ENCODE results near the gene EDN2. TPM values are rescaled to one million over a fixed set of nuclear protein-coding genes. Genes with fewer than 3 reads are reported as not detected.

EDN2 gene
- total RNA-seq, 2 donors from 2014 or later, result not detected

DNA sequence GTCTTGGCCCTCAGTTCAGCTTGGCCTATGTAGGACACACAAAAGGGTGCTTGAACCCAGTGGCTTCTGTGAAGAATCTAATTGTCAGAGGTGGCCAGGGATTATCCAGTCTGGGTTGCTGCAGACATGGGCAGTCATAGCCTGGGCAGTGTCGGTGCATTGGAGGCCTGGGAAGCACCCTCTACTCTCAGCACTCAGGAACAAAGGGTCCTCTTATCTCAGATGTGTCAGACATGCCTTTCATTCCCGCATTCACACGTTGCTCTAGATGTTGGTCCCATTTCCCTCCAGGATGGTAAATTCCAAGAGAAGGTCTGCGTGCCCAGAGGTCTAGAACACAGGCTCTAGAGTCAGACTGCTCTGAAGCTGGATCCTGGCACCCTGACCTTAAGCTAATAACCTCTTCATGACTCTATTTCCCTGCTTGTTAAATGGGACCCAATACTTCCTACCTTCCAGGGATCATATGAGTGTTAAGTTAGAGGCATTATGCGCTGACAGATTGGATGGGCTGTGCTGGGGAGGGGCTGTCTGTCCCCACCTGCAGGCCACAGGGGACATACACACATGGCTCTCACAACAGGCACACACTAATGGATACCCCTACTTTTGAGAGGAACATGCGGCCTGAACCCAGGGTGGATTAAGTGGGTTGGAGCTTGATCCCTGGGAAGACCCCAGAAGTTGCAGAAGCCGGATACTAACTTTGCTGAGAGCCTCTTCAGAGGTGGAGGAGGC, 16.5 kb upstream of the EDN2 start:
- DNase-seq (ENCODE audit: low spot score), result no peak
- TF ChIP-seq, protein P1, sequence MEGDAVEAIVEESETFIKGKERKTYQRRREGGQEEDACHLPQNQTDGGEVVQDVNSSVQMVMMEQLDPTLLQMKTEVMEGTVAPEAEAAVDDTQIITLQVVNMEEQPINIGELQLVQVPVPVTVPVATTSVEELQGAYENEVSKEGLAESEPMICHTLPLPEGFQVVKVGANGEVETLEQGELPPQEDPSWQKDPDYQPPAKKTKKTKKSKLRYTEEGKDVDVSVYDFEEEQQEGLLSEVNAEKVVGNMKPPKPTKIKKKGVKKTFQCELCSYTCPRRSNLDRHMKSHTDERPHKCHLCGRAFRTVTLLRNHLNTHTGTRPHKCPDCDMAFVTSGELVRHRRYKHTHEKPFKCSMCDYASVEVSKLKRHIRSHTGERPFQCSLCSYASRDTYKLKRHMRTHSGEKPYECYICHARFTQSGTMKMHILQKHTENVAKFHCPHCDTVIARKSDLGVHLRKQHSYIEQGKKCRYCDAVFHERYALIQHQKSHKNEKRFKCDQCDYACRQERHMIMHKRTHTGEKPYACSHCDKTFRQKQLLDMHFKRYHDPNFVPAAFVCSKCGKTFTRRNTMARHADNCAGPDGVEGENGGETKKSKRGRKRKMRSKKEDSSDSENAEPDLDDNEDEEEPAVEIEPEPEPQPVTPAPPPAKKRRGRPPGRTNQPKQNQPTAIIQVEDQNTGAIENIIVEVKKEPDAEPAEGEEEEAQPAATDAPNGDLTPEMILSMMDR (IDR thresholded peaks at IDR 0.05), result no peak
- Histone ChIP-seq H3K9me3 (no peaks in the 10 kb centered on the region), H3K27ac (peak overlapping the region; percentile 84 to 87), H3K36me3 (no peaks in the 10 kb centered on the region), H3K27me3 (replicated peaks; ENCODE audit: insufficient read depth) (no peaks in the 10 kb centered on the region), H3K4me3 (no peak overlapping the region), H3K4me1 (ENCODE audit: control insufficient read depth in 1 of 2, low read depth in 2 of 2) (peaks cover 38 to 63% of the 10 kb centered on the region in 2 donors)
- no peak for ATAC-seq (ENCODE audit: insufficient number of reproducible peaks, low FRiP score, low read depth)

DNA sequence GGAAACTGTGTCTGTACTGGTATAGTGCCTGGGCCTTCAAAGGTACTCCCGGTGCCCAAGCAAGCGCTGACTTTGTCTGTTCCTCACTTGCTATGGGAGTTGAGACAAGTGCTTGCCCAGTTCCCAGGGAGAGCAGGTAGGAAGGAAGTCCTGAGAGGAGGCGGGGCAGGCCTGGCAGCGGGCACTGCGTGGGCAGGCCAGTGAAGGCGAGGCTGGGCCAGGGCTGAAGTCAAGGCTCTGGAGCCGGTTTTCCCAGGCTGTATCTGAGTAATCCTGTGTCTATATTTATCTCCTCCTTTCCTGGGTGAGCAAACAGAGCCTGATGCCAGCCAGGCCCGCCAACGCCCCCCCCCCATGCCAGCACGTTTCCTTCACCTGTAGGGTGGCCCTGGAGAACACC, 15.9 kb upstream of the EDN2 start:
- TF ChIP-seq, protein P1 (IDR thresholded peaks at IDR 0.05), result no peak
- Histone ChIP-seq H3K4me1 (ENCODE audit: control insufficient read depth in 1 of 2, low read depth in 2 of 2) (peaks cover 42 to 69% of the 10 kb centered on the region in 2 donors), H3K36me3 (no peaks in the 10 kb centered on the region), H3K9me3 (no peaks in the 10 kb centered on the region), H3K27ac (peak overlapping the region; percentile 84 to 87), H3K4me3 (no peak overlapping the region), H3K27me3 (replicated peaks; ENCODE audit: insufficient read depth) (no peaks in the 10 kb centered on the region)
- peak; percentile 47 for DNase-seq (ENCODE audit: low spot score)
- peak; percentile 62 for ATAC-seq (ENCODE audit: insufficient number of reproducible peaks, low FRiP score, low read depth)

DNA sequence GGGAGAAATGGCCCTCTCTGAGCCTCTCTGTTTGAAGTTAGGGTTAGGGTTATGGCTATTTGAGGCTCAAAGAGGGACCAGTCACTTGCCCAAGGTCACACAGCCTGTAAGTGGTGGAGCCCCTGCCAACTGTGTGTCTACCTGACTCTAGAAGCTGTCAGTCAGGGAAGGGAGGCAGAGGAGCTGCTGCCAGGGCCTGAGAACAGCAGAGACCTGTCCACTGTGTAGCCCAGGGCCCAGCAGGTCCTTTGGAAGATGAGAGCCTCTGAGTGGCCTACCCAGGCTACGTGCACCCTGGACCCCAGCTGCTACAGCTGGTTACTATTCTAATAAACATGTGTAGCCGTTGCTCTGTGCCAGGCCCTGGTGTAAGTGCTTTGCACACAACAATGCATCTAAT, 15.1 kb upstream of the EDN2 start:
- no peaks in the 10 kb centered on the region for H3K9me3 ChIP-seq
- H3K27me3 ChIP-seq (replicated peaks; ENCODE audit: insufficient read depth), result no peaks in the 10 kb centered on the region
- ATAC-seq (ENCODE audit: insufficient number of reproducible peaks, low FRiP score, low read depth) (no peak), DNase-seq (ENCODE audit: low spot score) (no peak)
- no peaks in the 10 kb centered on the region for H3K36me3 ChIP-seq
- H3K4me1 ChIP-seq (ENCODE audit: control insufficient read depth in 1 of 2, low read depth in 2 of 2), result peaks cover 44 to 77% of the 10 kb centered on the region in 2 donors
- H3K4me3 ChIP-seq, result no peak overlapping the region
- H3K27ac ChIP-seq, result peak overlapping the region; percentile 84 to 87
- TF ChIP-seq, protein P1 (IDR thresholded peaks at IDR 0.05), result no peak

DNA sequence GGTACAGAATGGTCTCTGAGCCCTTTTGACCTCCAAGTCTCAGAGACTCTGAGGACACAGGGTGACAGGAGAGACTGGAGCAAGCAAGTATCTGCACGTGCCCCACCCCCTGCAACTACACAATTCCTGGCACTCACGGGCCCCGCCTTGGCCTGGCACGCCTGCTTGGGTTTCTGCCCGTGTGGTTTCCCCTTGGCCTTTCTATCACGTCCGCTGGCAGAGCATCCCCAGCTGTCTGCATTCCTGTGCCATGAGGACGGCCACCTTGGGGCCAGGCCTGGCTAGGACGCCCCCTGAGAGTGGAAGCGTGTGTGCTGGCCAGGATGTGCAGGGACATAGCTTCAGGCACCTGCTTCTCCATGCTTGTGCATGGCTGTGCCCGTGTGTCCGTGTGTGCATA, 14.3 kb upstream of the EDN2 start:
- no peak for ATAC-seq (ENCODE audit: insufficient number of reproducible peaks, low FRiP score, low read depth)
- Histone ChIP-seq H3K4me1 (ENCODE audit: control insufficient read depth in 1 of 2, low read depth in 2 of 2) (peaks cover 44 to 80% of the 10 kb centered on the region in 2 donors), H3K36me3 (no peaks in the 10 kb centered on the region)

DNA sequence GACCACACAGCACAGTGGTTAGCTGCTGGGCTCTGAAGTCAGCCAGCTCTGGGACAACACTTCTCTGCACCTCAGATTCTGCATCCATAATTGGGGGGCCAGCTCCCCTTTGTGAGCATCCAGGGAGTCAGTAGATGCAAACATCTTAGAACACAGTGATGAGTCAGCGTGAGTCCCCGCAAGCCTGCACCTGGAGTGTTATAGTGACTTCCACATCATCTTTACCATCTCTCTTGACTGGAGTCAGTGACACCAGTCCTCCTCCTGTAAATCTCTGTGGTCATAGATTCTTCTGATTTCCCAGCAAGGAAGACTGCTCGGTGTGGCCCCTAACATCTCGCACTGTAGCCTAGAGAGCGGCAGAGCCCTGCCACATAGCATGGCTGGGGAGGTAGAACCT, 13.9 kb upstream of the EDN2 start:
- no peak for ATAC-seq (ENCODE audit: insufficient number of reproducible peaks, low FRiP score, low read depth)

More for the DNA sequence above, 14.3 kb upstream of the EDN2 start:
- DNase-seq (ENCODE audit: low spot score), result peak; percentile 48
- Histone ChIP-seq H3K27ac (peak overlapping the region; percentile 84 to 87), H3K4me3 (no peak overlapping the region), H3K9me3 (no peaks in the 10 kb centered on the region), H3K27me3 (replicated peaks; ENCODE audit: insufficient read depth) (no peaks in the 10 kb centered on the region)
- TF ChIP-seq, protein P1 (IDR thresholded peaks at IDR 0.05), result no peak

More for the DNA sequence above, 13.9 kb upstream of the EDN2 start:
- no peak for DNase-seq (ENCODE audit: low spot score)
- Histone ChIP-seq H3K27me3 (replicated peaks; ENCODE audit: insufficient read depth) (no peaks in the 10 kb centered on the region), H3K27ac (peak overlapping the region; percentile 84 to 87), H3K4me1 (ENCODE audit: control insufficient read depth in 1 of 2, low read depth in 2 of 2) (peaks cover 44 to 80% of the 10 kb centered on the region in 2 donors), H3K36me3 (no peaks in the 10 kb centered on the region), H3K4me3 (no peak overlapping the region), H3K9me3 (no peaks in the 10 kb centered on the region)
- TF ChIP-seq, protein P1 (IDR thresholded peaks at IDR 0.05), result no peak
